ENCODE measurements around the gene SLMAP.

The SLMAP gene

DNA sequence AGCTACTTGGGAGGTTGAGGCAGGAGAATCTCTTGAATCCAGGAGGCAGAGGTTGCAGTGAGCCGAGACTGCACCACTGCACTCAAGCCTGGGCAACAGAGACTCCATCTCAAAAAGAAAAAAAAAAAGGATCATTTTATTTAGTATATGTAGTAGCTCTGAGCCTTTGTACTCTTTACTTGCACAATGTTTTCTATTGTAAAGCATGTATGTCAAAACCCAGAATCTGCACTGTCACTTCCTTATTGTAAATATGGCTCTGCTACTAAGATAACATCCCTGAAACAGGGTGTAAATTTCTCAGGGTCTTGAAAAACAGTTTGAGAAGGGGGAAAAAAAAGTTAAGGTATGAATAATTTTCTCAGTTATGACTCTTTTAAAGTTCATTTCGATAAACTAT is 35.1 kb downstream of the SLMAP start:
- H3K4me2 ChIP-seq (ENCODE audit: low read depth, low read length) = no peak overlapping the region
- no peak overlapping the region for H3K27ac ChIP-seq (ENCODE audit: low read length)
- no peak overlapping the region for H3K4me3 ChIP-seq (ENCODE audit: low read length)
- TF ChIP-seq, protein P1, sequence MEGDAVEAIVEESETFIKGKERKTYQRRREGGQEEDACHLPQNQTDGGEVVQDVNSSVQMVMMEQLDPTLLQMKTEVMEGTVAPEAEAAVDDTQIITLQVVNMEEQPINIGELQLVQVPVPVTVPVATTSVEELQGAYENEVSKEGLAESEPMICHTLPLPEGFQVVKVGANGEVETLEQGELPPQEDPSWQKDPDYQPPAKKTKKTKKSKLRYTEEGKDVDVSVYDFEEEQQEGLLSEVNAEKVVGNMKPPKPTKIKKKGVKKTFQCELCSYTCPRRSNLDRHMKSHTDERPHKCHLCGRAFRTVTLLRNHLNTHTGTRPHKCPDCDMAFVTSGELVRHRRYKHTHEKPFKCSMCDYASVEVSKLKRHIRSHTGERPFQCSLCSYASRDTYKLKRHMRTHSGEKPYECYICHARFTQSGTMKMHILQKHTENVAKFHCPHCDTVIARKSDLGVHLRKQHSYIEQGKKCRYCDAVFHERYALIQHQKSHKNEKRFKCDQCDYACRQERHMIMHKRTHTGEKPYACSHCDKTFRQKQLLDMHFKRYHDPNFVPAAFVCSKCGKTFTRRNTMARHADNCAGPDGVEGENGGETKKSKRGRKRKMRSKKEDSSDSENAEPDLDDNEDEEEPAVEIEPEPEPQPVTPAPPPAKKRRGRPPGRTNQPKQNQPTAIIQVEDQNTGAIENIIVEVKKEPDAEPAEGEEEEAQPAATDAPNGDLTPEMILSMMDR (IDR thresholded peaks at IDR 0.05; ENCODE audit: low read length) = no peak
- TF ChIP-seq EZH2phosphoT487 (IDR thresholded peaks at IDR 0.05; ENCODE audit: low read length) = no peak
- no peak for TF ChIP-seq EZH2 (optimal IDR thresholded peaks at IDR 0.05; ENCODE audit: low read depth, low read length)
- peaks cover 8% of the 10 kb centered on the region for H3K4me1 ChIP-seq (ENCODE audit: low read length)
- no peak overlapping the region for H2AFZ ChIP-seq (ENCODE audit: low read length)
- no peaks in the 10 kb centered on the region for H3F3A ChIP-seq (ENCODE audit: insufficient read depth, low read length)
- H3K27me3 ChIP-seq (replicated peaks; ENCODE audit: insufficient read depth, low read length) = no peaks in the 10 kb centered on the region
- no peaks in the 10 kb centered on the region for H3K9me2 ChIP-seq (replicated peaks; ENCODE audit: insufficient read depth, low read length)
- no peak for DNase-seq
- peaks cover 87% of the 10 kb centered on the region for H3K79me2 ChIP-seq (ENCODE audit: low read length)
- no peaks in the 10 kb centered on the region for H3K9me3 ChIP-seq (replicated peaks; ENCODE audit: insufficient read depth, low read length)
- no peaks in the 10 kb centered on the region for H4K20me1 ChIP-seq (ENCODE audit: insufficient read depth, low read length)
- no peaks in the 10 kb centered on the region for H3K36me3 ChIP-seq (replicated peaks; ENCODE audit: insufficient read depth, low read length)
- H3K9ac ChIP-seq (ENCODE audit: low read length) = no peak overlapping the region

DNA sequence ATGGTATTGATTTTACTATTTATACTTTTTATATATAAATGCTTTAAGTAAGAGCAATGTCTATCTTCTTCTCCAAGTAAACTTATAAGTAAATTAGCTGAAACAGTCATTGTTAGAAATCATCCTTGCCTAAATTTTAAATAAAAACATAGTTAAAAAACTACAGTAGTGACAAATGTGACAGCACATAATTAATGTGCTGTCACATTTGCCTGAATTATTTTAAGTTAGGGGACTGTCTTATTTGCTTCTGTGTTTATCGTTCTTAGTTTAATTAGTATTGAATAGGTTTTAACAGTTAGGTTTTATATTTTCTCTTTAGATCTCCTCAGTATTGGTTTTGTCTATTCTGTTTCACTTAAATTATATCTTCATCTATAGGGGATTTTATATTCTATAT is 36.1 kb downstream of the SLMAP start:
- no peaks in the 10 kb centered on the region for H3F3A ChIP-seq (ENCODE audit: insufficient read depth, low read length)
- H3K36me3 ChIP-seq (replicated peaks; ENCODE audit: insufficient read depth, low read length) = no peaks in the 10 kb centered on the region
- no peak for DNase-seq
- H4K20me1 ChIP-seq (ENCODE audit: insufficient read depth, low read length) = no peaks in the 10 kb centered on the region
- H2AFZ ChIP-seq (ENCODE audit: low read length) = no peak overlapping the region
- no peak overlapping the region for H3K9ac ChIP-seq (ENCODE audit: low read length)
- H3K4me3 ChIP-seq (ENCODE audit: low read length) = no peak overlapping the region
- peaks cover 8% of the 10 kb centered on the region for H3K4me1 ChIP-seq (ENCODE audit: low read length)
- H3K27me3 ChIP-seq (replicated peaks; ENCODE audit: insufficient read depth, low read length) = no peaks in the 10 kb centered on the region
- TF ChIP-seq EZH2phosphoT487 (IDR thresholded peaks at IDR 0.05; ENCODE audit: low read length) (no peak), EZH2 (optimal IDR thresholded peaks at IDR 0.05; ENCODE audit: low read depth, low read length) (no peak)
- TF ChIP-seq, protein P1 (IDR thresholded peaks at IDR 0.05; ENCODE audit: low read length) = no peak
- H3K9me3 ChIP-seq (replicated peaks; ENCODE audit: insufficient read depth, low read length) = no peaks in the 10 kb centered on the region
- no peaks in the 10 kb centered on the region for H3K9me2 ChIP-seq (replicated peaks; ENCODE audit: insufficient read depth, low read length)
- no peak overlapping the region for H3K4me2 ChIP-seq (ENCODE audit: low read depth, low read length)
- H3K27ac ChIP-seq (ENCODE audit: low read length) = no peak overlapping the region
- H3K79me2 ChIP-seq (ENCODE audit: low read length) = peaks cover 88% of the 10 kb centered on the region

DNA sequence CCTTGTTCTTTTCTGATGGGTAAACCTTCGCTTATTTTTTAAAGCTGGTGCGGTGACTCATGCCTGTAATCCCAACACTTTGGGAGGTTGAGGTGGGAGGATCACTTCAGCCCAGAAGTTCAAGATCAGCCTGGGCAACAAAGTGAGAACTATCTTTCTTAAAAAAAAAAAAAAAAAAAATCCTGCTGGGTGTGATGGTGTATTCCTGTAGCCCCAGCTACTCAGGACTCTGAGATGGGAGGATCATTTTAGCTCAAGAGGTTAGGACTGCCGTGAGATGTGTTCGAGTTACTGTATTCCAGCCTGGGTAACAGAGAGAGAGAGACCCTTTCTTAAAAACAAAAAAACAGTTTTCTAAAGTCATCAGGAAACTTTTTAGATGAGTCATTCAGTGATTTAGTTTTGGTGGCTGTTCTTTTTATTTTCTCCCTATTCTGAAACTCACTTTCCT is 37.7 kb downstream of the SLMAP start:
- Histone ChIP-seq H4K20me1 (ENCODE audit: insufficient read depth, low read length) (no peaks in the 10 kb centered on the region), H3K4me3 (ENCODE audit: low read length) (no peak overlapping the region), H3K4me2 (ENCODE audit: low read depth, low read length) (no peak overlapping the region), H3K9me2 (replicated peaks; ENCODE audit: insufficient read depth, low read length) (no peaks in the 10 kb centered on the region), H3K9ac (ENCODE audit: low read length) (no peak overlapping the region), H3K79me2 (ENCODE audit: low read length) (peaks cover 87% of the 10 kb centered on the region), H3K27ac (ENCODE audit: low read length) (no peak overlapping the region), H3F3A (ENCODE audit: insufficient read depth, low read length) (no peaks in the 10 kb centered on the region), H3K36me3 (replicated peaks; ENCODE audit: insufficient read depth, low read length) (no peaks in the 10 kb centered on the region), H3K4me1 (ENCODE audit: low read length) (no peaks in the 10 kb centered on the region), H3K27me3 (replicated peaks; ENCODE audit: insufficient read depth, low read length) (no peaks in the 10 kb centered on the region), H3K9me3 (replicated peaks; ENCODE audit: insufficient read depth, low read length) (no peaks in the 10 kb centered on the region), H2AFZ (ENCODE audit: low read length) (no peak overlapping the region)
- DNase-seq = no peak
- TF ChIP-seq EZH2phosphoT487 (IDR thresholded peaks at IDR 0.05; ENCODE audit: low read length) (no peak), EZH2 (optimal IDR thresholded peaks at IDR 0.05; ENCODE audit: low read depth, low read length) (no peak)
- TF ChIP-seq, protein P1 (IDR thresholded peaks at IDR 0.05; ENCODE audit: low read length) = no peak

Data from MM.1S (cell line).